Neutrophil (primary cell): Measurements from ENCODE around the gene VPS37C.

Source experiments
- H3K27ac ChIP-seq: fragments of 200-600 bp; sonication (generic); 2 replicates; pipeline ENCODE4 v1.5.1; 2016; ENCODE audit warnings: mild to moderate bottlenecking, moderate library complexity
- H3K27me3 ChIP-seq: fragments of 200-600 bp; sonication (generic); 2 replicates; pipeline ENCODE4 v1.6.0; 2016; ENCODE audit warnings: mild to moderate bottlenecking
- H3K36me3 ChIP-seq: fragments of 200-600 bp; sonication (generic); 2 replicates; pipeline ENCODE4 v1.5.1; 2017
- H3K4me1 ChIP-seq, 2 experiments: fragments of 200-600 bp in 1 of 2; sonication (generic) in 1 of 2; 1 replicate in 1 of 2; 2 replicates in 1 of 2; pipeline versions ENCODE4 v1.5.1 to v1.6.1; 2013 to 2016; ENCODE audit warnings: low read depth in 1 of 2, low read length in 1 of 2, mild to moderate bottlenecking in 1 of 2, moderate library complexity in 1 of 2; ENCODE audit not compliant: control insufficient read depth in 1 of 2, insufficient read depth in 1 of 2
- H3K4me3 ChIP-seq, 2 experiments: fragments of 200-600 bp in 1 of 2; sonication (generic) in 1 of 2; 1 replicate in 1 of 2; 2 replicates in 1 of 2; pipeline ENCODE4 v1.5.1; 2013 to 2016; ENCODE audit warnings: low read depth in 1 of 2, low read length in 1 of 2, mild to moderate bottlenecking in 1 of 2, moderate library complexity in 1 of 2
- H3K9me3 ChIP-seq: fragments of 200-600 bp; sonication (generic); 2 replicates; pipeline ENCODE4 v1.5.1; 2016
- TF ChIP-seq, protein P1 (sequence below): fragments of 200-600 bp; sonication (generic); IDR thresholded peaks from 2 replicates; pipeline ENCODE4 v1.5.1; 2016; ENCODE audit warnings: antibody characterized with exemption

VPS37C gene

DNA sequence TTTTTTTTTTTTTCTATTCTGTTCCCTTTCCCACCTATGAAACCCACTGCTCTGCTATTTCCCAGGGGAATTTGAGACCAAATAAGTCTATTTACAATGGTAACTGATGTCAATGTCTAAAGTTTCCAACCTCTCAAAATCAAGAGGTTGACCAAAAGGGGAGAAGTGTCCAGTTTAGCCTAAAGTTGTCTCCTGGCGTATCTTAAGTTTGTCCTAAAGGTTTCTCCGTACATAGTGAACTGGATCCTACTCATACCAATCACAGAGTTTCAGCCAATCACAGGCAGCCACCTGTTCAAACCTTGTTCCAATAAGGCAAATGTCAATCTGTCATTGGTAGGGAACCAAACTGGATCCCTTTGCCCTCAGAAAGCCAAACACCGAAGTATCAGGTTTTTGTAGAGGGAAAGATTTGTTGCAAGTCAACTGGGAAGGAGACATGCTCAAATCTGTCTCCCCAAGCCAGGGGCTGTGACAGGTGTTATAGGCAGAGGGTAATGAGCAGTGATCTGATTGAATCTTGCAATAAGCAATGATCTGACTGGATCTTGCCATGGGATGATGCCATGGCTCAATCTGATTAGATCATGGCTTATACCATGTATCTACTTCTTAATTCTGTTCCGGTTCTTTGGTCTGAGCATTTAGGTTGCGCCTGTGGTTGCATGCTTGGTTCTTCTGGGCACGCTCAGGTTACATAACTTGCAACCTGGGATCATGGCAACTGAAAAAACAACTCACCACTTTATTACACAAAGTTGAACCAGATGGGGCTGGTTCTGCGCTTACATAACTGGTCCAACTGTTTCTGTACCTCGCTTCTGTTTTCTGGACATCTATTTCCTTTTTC, 1.1 kb upstream of the VPS37C start:
- Histone ChIP-seq H3K27me3 (no peaks in the 10 kb centered on the region), H3K36me3 (no peaks in the 10 kb centered on the region), H3K27ac (peak overlapping the region; percentile 99), H3K4me3 (peak overlapping the region; percentile 61 to 84), H3K4me1 (peaks cover 77 to 86% of the 10 kb centered on the region in 2 experiments), H3K9me3 (no peaks in the 10 kb centered on the region)
- TF ChIP-seq, protein P1, sequence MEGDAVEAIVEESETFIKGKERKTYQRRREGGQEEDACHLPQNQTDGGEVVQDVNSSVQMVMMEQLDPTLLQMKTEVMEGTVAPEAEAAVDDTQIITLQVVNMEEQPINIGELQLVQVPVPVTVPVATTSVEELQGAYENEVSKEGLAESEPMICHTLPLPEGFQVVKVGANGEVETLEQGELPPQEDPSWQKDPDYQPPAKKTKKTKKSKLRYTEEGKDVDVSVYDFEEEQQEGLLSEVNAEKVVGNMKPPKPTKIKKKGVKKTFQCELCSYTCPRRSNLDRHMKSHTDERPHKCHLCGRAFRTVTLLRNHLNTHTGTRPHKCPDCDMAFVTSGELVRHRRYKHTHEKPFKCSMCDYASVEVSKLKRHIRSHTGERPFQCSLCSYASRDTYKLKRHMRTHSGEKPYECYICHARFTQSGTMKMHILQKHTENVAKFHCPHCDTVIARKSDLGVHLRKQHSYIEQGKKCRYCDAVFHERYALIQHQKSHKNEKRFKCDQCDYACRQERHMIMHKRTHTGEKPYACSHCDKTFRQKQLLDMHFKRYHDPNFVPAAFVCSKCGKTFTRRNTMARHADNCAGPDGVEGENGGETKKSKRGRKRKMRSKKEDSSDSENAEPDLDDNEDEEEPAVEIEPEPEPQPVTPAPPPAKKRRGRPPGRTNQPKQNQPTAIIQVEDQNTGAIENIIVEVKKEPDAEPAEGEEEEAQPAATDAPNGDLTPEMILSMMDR, result no peak

DNA sequence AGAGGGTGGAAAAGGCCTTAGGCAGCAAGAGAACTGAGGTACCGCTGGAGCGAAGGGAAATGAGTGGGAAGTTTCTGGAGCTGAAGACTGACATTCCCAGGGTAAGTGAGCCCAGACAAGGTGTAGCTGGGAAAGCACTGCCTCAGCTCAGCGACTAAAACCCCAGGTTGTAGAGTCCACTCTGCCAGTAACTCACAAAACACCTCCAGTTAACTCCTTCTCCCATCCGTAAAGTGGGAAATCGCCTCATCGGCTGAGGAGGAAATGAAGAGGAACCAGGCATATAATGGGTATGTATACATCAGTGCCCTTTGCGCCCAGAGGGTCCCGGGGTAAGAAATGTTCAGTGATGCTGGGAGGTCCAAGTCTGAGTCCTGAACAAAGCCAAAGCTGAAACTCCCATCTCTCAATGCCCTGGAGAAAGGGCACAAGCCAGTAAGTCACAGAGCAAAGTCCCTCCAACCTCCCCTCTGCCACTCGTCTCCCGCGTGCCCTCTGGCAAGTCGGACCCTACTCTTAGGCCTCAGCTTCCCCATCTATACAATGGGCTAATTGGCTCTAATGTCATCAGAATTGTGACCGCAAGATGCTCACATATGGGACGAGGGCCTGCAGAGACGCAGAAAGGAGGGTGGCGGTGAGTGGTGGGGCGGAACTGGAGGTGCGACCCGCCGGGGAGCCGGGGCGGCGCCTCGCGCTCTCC, 588 bp downstream of the VPS37C start:
- Histone ChIP-seq H3K9me3 (no peaks in the 10 kb centered on the region), H3K36me3 (no peaks in the 10 kb centered on the region)
- TF ChIP-seq, protein P1, result no peak

DNA sequence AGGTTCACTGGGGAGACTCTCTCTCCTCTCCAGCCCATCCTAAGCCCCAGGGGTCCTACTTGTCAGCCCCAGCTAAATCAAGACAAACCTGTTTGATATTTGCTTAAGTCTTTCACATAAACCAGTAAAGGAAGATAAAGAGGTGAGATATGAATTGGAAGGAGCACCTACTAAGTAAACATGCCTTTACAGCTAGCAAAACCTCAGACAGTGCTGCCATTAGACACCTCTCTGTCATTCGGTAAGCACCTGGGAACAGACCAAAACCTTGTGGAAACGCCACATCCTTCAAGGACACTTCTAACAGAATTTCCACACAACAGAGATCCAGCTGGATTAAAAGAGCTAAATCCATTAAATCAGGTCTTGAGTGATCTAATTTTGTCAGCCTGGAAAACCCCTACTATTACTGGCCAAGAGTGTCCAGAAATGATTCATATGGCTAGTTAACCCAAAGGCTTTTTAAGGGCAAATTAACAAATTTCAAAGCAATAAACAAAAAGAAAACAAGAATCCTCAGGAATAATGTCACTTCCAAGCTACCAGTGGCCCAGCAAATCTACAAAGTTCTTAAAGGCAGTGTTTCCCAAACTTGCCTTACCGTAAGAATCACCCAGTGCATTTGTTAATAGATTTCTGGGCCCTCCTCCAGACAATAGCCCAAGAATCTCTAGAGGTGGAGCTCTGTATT, 2.4 kb downstream of the VPS37C start:
- Histone ChIP-seq H3K9me3 (no peaks in the 10 kb centered on the region), H3K27me3 (no peaks in the 10 kb centered on the region), H3K4me1 (peaks cover 71 to 76% of the 10 kb centered on the region in 2 experiments), H3K27ac (peak overlapping the region; percentile 62), H3K4me3 (no peak overlapping the region), H3K36me3 (no peaks in the 10 kb centered on the region)
- TF ChIP-seq, protein P1, result no peak

More for the DNA sequence above, 588 bp downstream of the VPS37C start:
- Histone ChIP-seq H3K4me3 (peak overlapping the region; percentile 61 to 84), H3K27me3 (no peaks in the 10 kb centered on the region), H3K27ac (peak overlapping the region; percentile 99), H3K4me1 (peaks cover 84 to 91% of the 10 kb centered on the region in 2 experiments)

DNA sequence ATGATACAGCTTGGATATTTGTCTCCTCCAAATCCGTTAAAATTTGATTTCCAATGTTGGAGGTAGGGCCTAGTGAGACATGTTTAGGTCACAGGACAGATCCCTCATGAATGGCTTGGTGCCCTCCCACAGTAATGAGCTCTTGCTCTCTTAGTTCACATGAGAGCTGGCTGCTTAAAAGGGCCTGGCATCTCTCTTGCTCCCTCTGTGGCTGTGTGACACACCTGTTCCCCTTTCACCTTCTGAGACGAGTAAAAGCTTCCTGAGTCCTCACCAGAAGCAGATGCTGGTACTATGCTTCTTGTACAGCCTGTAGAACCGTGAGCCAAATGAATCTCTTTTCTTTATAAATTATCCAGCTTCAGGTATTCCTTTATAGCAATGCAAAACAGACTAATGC, 3.5 kb downstream of the VPS37C start:
- no peaks in the 10 kb centered on the region for H3K9me3 ChIP-seq
- no peaks in the 10 kb centered on the region for H3K27me3 ChIP-seq
- H3K36me3 ChIP-seq, result no peaks in the 10 kb centered on the region
- peaks cover 60 to 65% of the 10 kb centered on the region in 2 experiments for H3K4me1 ChIP-seq
- H3K27ac ChIP-seq, result peak overlapping the region; percentile 62
- TF ChIP-seq, protein P1, result no peak
- no peak overlapping the region for H3K4me3 ChIP-seq

DNA sequence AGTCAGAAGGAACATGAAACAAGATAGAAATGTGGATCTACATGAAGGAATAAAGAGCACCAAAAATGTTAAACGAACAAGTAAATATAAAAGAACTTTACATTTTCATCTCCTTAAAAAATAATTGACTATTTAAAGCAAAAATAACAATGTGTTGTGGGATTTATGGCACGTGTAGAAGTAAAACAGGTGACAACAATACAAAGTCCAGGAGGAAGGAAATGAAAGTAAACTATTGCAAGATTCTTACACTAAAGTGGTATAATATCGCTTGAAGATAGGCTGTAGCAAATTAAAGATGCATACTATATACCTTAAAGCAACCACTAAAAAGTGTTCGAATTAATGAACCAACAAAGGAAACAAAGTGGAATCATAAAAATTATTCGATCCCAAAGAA, 5.5 kb downstream of the VPS37C start:
- H3K27ac ChIP-seq, result peak overlapping the region; percentile 62
- peaks cover 47 to 63% of the 10 kb centered on the region in 2 experiments for H3K4me1 ChIP-seq
- TF ChIP-seq, protein P1, result no peak
- no peak overlapping the region for H3K4me3 ChIP-seq
- no peaks in the 10 kb centered on the region for H3K9me3 ChIP-seq
- no peaks in the 10 kb centered on the region for H3K27me3 ChIP-seq
- H3K36me3 ChIP-seq, result no peaks in the 10 kb centered on the region
